ENCODE measurements around the gene NEDD4L. TPM values are rescaled to one million over a fixed set of nuclear protein-coding genes. Genes with fewer than 3 reads are reported as not detected.

NEDD4L gene
- total RNA-seq, 1 donor from 2014 or later: 15.6 TPM

GRCh38 chr18:58443671-58444070 lies 399.6 kb downstream of the NEDD4L start:
- no peak overlapping the region for H3K27ac ChIP-seq
- no peaks in the 10 kb centered on the region for H3K4me1 ChIP-seq
- H3K36me3 ChIP-seq: no peaks in the 10 kb centered on the region
- no peak overlapping the region for H3K4me3 ChIP-seq
- intact Hi-C loops (cut with DNase I): no loop called here
- H3K27me3 ChIP-seq: no peaks in the 10 kb centered on the region
- H3K9me3 ChIP-seq: no peaks in the 10 kb centered on the region
- no peak for DNase-seq (ENCODE audit: low spot score in 2 of 2)
- no peak for TF ChIP-seq CTCF (IDR thresholded peaks at IDR 0.05)

- intact Hi-C loops (cut with DNase I): no loop called here
- Histone ChIP-seq H3K27me3 (no peaks in the 10 kb centered on the region), H3K27ac (no peak overlapping the region), H3K4me1 (no peaks in the 10 kb centered on the region), H3K36me3 (no peaks in the 10 kb centered on the region), H3K9me3 (no peaks in the 10 kb centered on the region), H3K4me3 (no peak overlapping the region)
- no peak for DNase-seq (ENCODE audit: low spot score in 2 of 2)
- TF ChIP-seq CTCF (IDR thresholded peaks at IDR 0.05): no peak
Measured at GRCh38 chr18:58446391-58447060, 402.5 kb downstream of the NEDD4L start.

- intact Hi-C loops (cut with DNase I): no loop called here
- DNase-seq (ENCODE audit: low spot score in 2 of 2): no peak
- no peak for TF ChIP-seq CTCF (IDR thresholded peaks at IDR 0.05)
- no peaks in the 10 kb centered on the region for H3K4me1 ChIP-seq
- H3K27me3 ChIP-seq: no peaks in the 10 kb centered on the region
- H3K9me3 ChIP-seq: no peaks in the 10 kb centered on the region
- no peak overlapping the region for H3K4me3 ChIP-seq
- no peak overlapping the region for H3K27ac ChIP-seq
- H3K36me3 ChIP-seq: no peaks in the 10 kb centered on the region
Measured at GRCh38 chr18:58447402-58448095, 403.5 kb downstream of the NEDD4L start.

GRCh38 chr18:58449464-58449863 lies 405.4 kb downstream of the NEDD4L start:
- no peak for DNase-seq (ENCODE audit: low spot score in 2 of 2)
- intact Hi-C loops (cut with DNase I): no loop called here
- no peak for TF ChIP-seq CTCF (IDR thresholded peaks at IDR 0.05)
- Histone ChIP-seq H3K4me1 (no peaks in the 10 kb centered on the region), H3K9me3 (no peaks in the 10 kb centered on the region), H3K27ac (no peak overlapping the region), H3K27me3 (no peaks in the 10 kb centered on the region), H3K4me3 (no peak overlapping the region), H3K36me3 (no peaks in the 10 kb centered on the region)

Other genes starting within 250 kb of the NEDD4L start
- gene ATP8B1, start 240.9 kb upstream of the NEDD4L start, total RNA-seq: 30.9 TPM

All from ascending aorta (tissue), 2 donors.